Trophoblast cell (in vitro differentiated cells and primary cell): ENCODE results near the gene GRAP.
"Not testable (repeated sequence)": the region's sequence is repeated elsewhere in the genome, so short reads cannot be mapped to it uniquely, and the experiment has no call there.

Source experiments
- DNase-seq, 2 donors: peaks; one replicate each; pipeline ENCODE4 v3.0.0-alpha.2; 2016
- H2AFZ ChIP-seq: 2 replicates; pipeline ENCODE4 v1.6.1; 2013; ENCODE audit warnings: low read length, moderate library complexity, mild to moderate bottlenecking; ENCODE audit not compliant: insufficient read depth, poor library complexity
- H2AK5ac ChIP-seq: 2 replicates; pipeline ENCODE4 v1.6.1; 2013; ENCODE audit warnings: mild to moderate bottlenecking, low read length
- H2BK120ac ChIP-seq: 2 replicates; pipeline ENCODE4 v1.6.1; 2013; ENCODE audit warnings: low read length, mild to moderate bottlenecking, moderate library complexity; ENCODE audit not compliant: insufficient read depth, poor library complexity
- H2BK12ac ChIP-seq: 2 replicates; pipeline ENCODE4 v1.6.1; 2013; ENCODE audit warnings: mild to moderate bottlenecking, low read length, moderate library complexity
- H2BK5ac ChIP-seq: 2 replicates; pipeline ENCODE4 v1.6.1; 2013; ENCODE audit warnings: low read length, low read depth, moderate library complexity, mild to moderate bottlenecking; ENCODE audit not compliant: poor library complexity
- H3K14ac ChIP-seq: 2 replicates; pipeline ENCODE4 v1.6.1; 2013; ENCODE audit warnings: mild to moderate bottlenecking, low read length
- H3K18ac ChIP-seq: 2 replicates; pipeline ENCODE4 v1.6.1; 2013; ENCODE audit warnings: mild to moderate bottlenecking, low read length
- H3K23ac ChIP-seq: 2 replicates; pipeline ENCODE4 v1.6.1; 2013; ENCODE audit warnings: low read length
- H3K27ac ChIP-seq: 2 replicates; pipeline ENCODE4 v1.5.1; 2013; ENCODE audit warnings: low read depth, mild to moderate bottlenecking, inconsistent platforms, low read length, moderate library complexity
- H3K27me3 ChIP-seq: 2 replicates; pipeline ENCODE4 v1.6.1; 2013; ENCODE audit warnings: inconsistent platforms, mild to moderate bottlenecking, low read length, moderate library complexity; ENCODE audit not compliant: insufficient read depth
- H3K36me3 ChIP-seq, 2 experiments: 1 replicate in 1 of 2; 2 replicates in 1 of 2; pipeline ENCODE4 v1.6.1; 2013; ENCODE audit warnings: low read length in 2 of 2, mild to moderate bottlenecking in 2 of 2, moderate library complexity in 1 of 2; ENCODE audit not compliant: insufficient read depth in 2 of 2, control insufficient read depth in 1 of 2
- H3K4ac ChIP-seq: 2 replicates; pipeline ENCODE4 v1.6.1; 2013; ENCODE audit warnings: low read depth, mild to moderate bottlenecking, low read length, moderate library complexity
- H3K4me1 ChIP-seq, 2 experiments: 1 replicate in 1 of 2; 2 replicates in 1 of 2; pipeline ENCODE4 v1.6.1; 2013; ENCODE audit warnings: low read length in 2 of 2, mild to moderate bottlenecking in 2 of 2, moderate library complexity in 1 of 2; ENCODE audit not compliant: insufficient read depth in 2 of 2, control insufficient read depth in 1 of 2
- H3K4me2 ChIP-seq: 2 replicates; pipeline ENCODE4 v1.6.1; 2013; ENCODE audit warnings: inconsistent platforms, mild to moderate bottlenecking, low read length, moderate library complexity
- H3K4me3 ChIP-seq: 2 replicates; pipeline ENCODE4 v1.5.1; 2013; ENCODE audit warnings: mild to moderate bottlenecking, low read depth, low read length, inconsistent platforms
- H3K79me1 ChIP-seq: one replicate; pipeline ENCODE4 v1.6.1; 2013; ENCODE audit warnings: low read length
- H3K79me2 ChIP-seq: 2 replicates; pipeline ENCODE4 v1.6.1; 2013; ENCODE audit warnings: low read length, mild to moderate bottlenecking; ENCODE audit not compliant: control insufficient read depth, insufficient read depth, poor library complexity
- H3K9ac ChIP-seq: 2 replicates; pipeline ENCODE4 v1.6.1; 2013; ENCODE audit warnings: mild to moderate bottlenecking, low read length
- H3K9me3 ChIP-seq: 2 replicates; pipeline ENCODE4 v1.6.1; 2013; ENCODE audit warnings: low read depth, mild to moderate bottlenecking, control low read depth, inconsistent platforms, low read length; ENCODE audit not compliant: insufficient read depth
- H4K12ac ChIP-seq: 2 replicates; pipeline ENCODE4 v1.6.1; 2013; ENCODE audit warnings: low read depth, mild to moderate bottlenecking, low read length, moderate library complexity
- H4K8ac ChIP-seq: 2 replicates; pipeline ENCODE4 v1.6.1; 2013; ENCODE audit warnings: low read depth, mild to moderate bottlenecking, low read length, moderate library complexity
- H4K91ac ChIP-seq: one replicate; pipeline ENCODE4 v1.6.1; 2013; ENCODE audit warnings: low read depth, mild to moderate bottlenecking, low read length, moderate library complexity
- WGBS: extraction: QIAGEN DNeasy Blood & Tissue Kit; methylation state at CpG from one replicate; pipeline ENCODE4 v1.1.7; 2013; ENCODE audit warnings: missing lambda C conversion rate; ENCODE audit not compliant: insufficient read length, insufficient coverage; ENCODE audit errors: extremely low coverage; 5-methylcytosine and 5-hydroxymethylcytosine counted together

The GRAP gene

GRCh38 chr17:19043032-19043431 lies 3.7 kb downstream of the GRAP start:
- H2AFZ ChIP-seq, H3K18ac ChIP-seq, H2AK5ac ChIP-seq, H4K8ac ChIP-seq, H3K9ac ChIP-seq, H3K4me2 ChIP-seq, H3K79me1 ChIP-seq, H3K79me2 ChIP-seq, H2BK120ac ChIP-seq, H3K4ac ChIP-seq, H3K4me1 ChIP-seq, H2BK12ac ChIP-seq, DNase-seq, H3K27me3 ChIP-seq, H3K9me3 ChIP-seq, H3K14ac ChIP-seq, H3K23ac ChIP-seq, H2BK5ac ChIP-seq, H4K12ac ChIP-seq, H3K36me3 ChIP-seq, H4K91ac ChIP-seq, H3K4me3 ChIP-seq, H3K27ac ChIP-seq: not testable (repeated sequence)
- WGBS: no CpG with 5 or more reads among the region's 8 CpGs

GRCh38 chr17:19042369-19042768 lies 4.4 kb downstream of the GRAP start:
- H3K27ac ChIP-seq, H3K4ac ChIP-seq, H3K36me3 ChIP-seq, H2AFZ ChIP-seq, H2BK120ac ChIP-seq, H3K27me3 ChIP-seq, H3K18ac ChIP-seq, DNase-seq, H4K8ac ChIP-seq, H3K4me3 ChIP-seq, H3K4me2 ChIP-seq, H2BK5ac ChIP-seq, H3K14ac ChIP-seq, H3K79me1 ChIP-seq, H4K91ac ChIP-seq, H3K9me3 ChIP-seq, H2AK5ac ChIP-seq, H3K23ac ChIP-seq, H2BK12ac ChIP-seq, H3K4me1 ChIP-seq, H3K9ac ChIP-seq, H3K79me2 ChIP-seq, H4K12ac ChIP-seq: not testable (repeated sequence)
- no CpG with 5 or more reads among the region's 14 CpGs for WGBS

- not testable (repeated sequence) for H3K4me2 ChIP-seq, H3K79me1 ChIP-seq, H2AK5ac ChIP-seq, H3K4ac ChIP-seq, DNase-seq, H3K9me3 ChIP-seq, H3K79me2 ChIP-seq, H3K4me3 ChIP-seq, H2BK12ac ChIP-seq, H2AFZ ChIP-seq, H4K8ac ChIP-seq, H2BK120ac ChIP-seq, H3K23ac ChIP-seq, H3K27ac ChIP-seq, H4K12ac ChIP-seq, H2BK5ac ChIP-seq, H3K18ac ChIP-seq, H4K91ac ChIP-seq, H3K36me3 ChIP-seq, H3K27me3 ChIP-seq, H3K14ac ChIP-seq, H3K9ac ChIP-seq, H3K4me1 ChIP-seq
- WGBS: no CpG with 5 or more reads among the region's 10 CpGs
Observed at GRCh38 chr17:19041871-19042270, 4.9 kb downstream of the GRAP start.

- not testable (repeated sequence) for H3K23ac ChIP-seq
- no CpG with 5 or more reads among the region's 9 CpGs for WGBS
Observed at GRCh38 chr17:19040350-19040749, 6.4 kb downstream of the GRAP start.

More at GRCh38 chr17:19040350-19040749, 6.4 kb downstream of the GRAP start:
- H2BK120ac ChIP-seq, DNase-seq, H3K27ac ChIP-seq, H3K4me1 ChIP-seq, H2AK5ac ChIP-seq, H3K79me1 ChIP-seq, H2BK5ac ChIP-seq, H3K4me3 ChIP-seq, H3K9me3 ChIP-seq, H3K79me2 ChIP-seq, H3K9ac ChIP-seq, H2BK12ac ChIP-seq, H3K14ac ChIP-seq, H4K91ac ChIP-seq, H4K8ac ChIP-seq, H3K36me3 ChIP-seq, H3K4me2 ChIP-seq, H2AFZ ChIP-seq, H4K12ac ChIP-seq, H3K27me3 ChIP-seq, H3K18ac ChIP-seq, H3K4ac ChIP-seq: not testable (repeated sequence)
